ENCODE data around the gene MAPKAP1.

The MAPKAP1 gene

GRCh38 chr9:125398243-125398642, 308.8 kb downstream of the MAPKAP1 start:
- TF ChIP-seq, protein P1, sequence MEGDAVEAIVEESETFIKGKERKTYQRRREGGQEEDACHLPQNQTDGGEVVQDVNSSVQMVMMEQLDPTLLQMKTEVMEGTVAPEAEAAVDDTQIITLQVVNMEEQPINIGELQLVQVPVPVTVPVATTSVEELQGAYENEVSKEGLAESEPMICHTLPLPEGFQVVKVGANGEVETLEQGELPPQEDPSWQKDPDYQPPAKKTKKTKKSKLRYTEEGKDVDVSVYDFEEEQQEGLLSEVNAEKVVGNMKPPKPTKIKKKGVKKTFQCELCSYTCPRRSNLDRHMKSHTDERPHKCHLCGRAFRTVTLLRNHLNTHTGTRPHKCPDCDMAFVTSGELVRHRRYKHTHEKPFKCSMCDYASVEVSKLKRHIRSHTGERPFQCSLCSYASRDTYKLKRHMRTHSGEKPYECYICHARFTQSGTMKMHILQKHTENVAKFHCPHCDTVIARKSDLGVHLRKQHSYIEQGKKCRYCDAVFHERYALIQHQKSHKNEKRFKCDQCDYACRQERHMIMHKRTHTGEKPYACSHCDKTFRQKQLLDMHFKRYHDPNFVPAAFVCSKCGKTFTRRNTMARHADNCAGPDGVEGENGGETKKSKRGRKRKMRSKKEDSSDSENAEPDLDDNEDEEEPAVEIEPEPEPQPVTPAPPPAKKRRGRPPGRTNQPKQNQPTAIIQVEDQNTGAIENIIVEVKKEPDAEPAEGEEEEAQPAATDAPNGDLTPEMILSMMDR (IDR thresholded peaks at IDR 0.05), result no peak
- no peaks in the 10 kb centered on the region for H3K27me3 ChIP-seq (ENCODE audit: control insufficient read depth, insufficient read depth, low read length)
- no peak overlapping the region for H3K4me2 ChIP-seq (ENCODE audit: low read length)
- no peaks in the 10 kb centered on the region for H3K9me3 ChIP-seq (ENCODE audit: control insufficient read depth, low read length)
- H3K9ac ChIP-seq, result no peak overlapping the region
- no peak overlapping the region for H3K27ac ChIP-seq
- no peaks in the 10 kb centered on the region for H3K79me2 ChIP-seq
- H3K4me1 ChIP-seq, result no peaks in the 10 kb centered on the region
- no peaks in the 10 kb centered on the region for H3K36me3 ChIP-seq (ENCODE audit: control insufficient read depth, insufficient read depth, low read length)
- H2AFZ ChIP-seq, result no peak overlapping the region
- H3K4me3 ChIP-seq (ENCODE audit: low read depth, low read length), result no peak overlapping the region

DNA sequence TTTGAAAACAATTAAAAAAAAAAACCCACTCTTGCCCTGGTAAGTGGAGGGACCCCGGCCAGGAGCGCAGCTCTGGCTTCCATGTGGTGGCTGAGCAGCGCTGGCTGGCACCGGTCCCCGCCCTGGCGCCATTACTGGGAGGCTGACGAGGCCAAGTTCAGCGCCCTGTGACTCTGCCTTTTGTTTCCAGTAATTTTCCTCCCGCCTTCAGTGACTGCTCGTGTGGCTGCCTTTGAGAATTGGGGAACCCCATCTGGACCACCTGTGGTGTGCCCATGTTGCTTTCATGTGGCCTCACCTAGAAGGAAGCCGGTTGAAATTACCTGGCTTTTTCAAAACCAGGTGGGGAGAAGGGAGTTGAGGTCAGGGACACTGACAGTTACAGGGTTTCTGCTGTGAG, 309.3 kb downstream of the MAPKAP1 start:
- no peaks in the 10 kb centered on the region for H3K9me3 ChIP-seq (ENCODE audit: control insufficient read depth, low read length)
- no peak overlapping the region for H3K27ac ChIP-seq
- no peak overlapping the region for H3K9ac ChIP-seq
- no peaks in the 10 kb centered on the region for H3K36me3 ChIP-seq (ENCODE audit: control insufficient read depth, insufficient read depth, low read length)
- no peaks in the 10 kb centered on the region for H3K4me1 ChIP-seq
- no peak overlapping the region for H2AFZ ChIP-seq
- H3K27me3 ChIP-seq (ENCODE audit: control insufficient read depth, insufficient read depth, low read length), result no peaks in the 10 kb centered on the region
- H3K79me2 ChIP-seq, result no peaks in the 10 kb centered on the region
- no peak overlapping the region for H3K4me3 ChIP-seq (ENCODE audit: low read depth, low read length)
- TF ChIP-seq, protein P1 (IDR thresholded peaks at IDR 0.05), result no peak
- no peak overlapping the region for H3K4me2 ChIP-seq (ENCODE audit: low read length)

GRCh38 chr9:125396799-125397198, 310.2 kb downstream of the MAPKAP1 start:
- no peaks in the 10 kb centered on the region for H3K27me3 ChIP-seq (ENCODE audit: control insufficient read depth, insufficient read depth, low read length)
- H3K9ac ChIP-seq, result no peak overlapping the region
- H3K36me3 ChIP-seq (ENCODE audit: control insufficient read depth, insufficient read depth, low read length), result no peaks in the 10 kb centered on the region
- H3K4me2 ChIP-seq (ENCODE audit: low read length), result no peak overlapping the region
- no peak overlapping the region for H3K27ac ChIP-seq
- no peaks in the 10 kb centered on the region for H3K4me1 ChIP-seq
- TF ChIP-seq, protein P1 (IDR thresholded peaks at IDR 0.05), result no peak
- no peak overlapping the region for H3K4me3 ChIP-seq (ENCODE audit: low read depth, low read length)
- no peak overlapping the region for H2AFZ ChIP-seq
- no peaks in the 10 kb centered on the region for H3K79me2 ChIP-seq
- H3K9me3 ChIP-seq (ENCODE audit: control insufficient read depth, low read length), result no peaks in the 10 kb centered on the region

- no peaks in the 10 kb centered on the region for H3K27me3 ChIP-seq (ENCODE audit: control insufficient read depth, insufficient read depth, low read length)
- no peak overlapping the region for H3K9ac ChIP-seq
- no peaks in the 10 kb centered on the region for H3K36me3 ChIP-seq (ENCODE audit: control insufficient read depth, insufficient read depth, low read length)
- no peak overlapping the region for H3K4me3 ChIP-seq (ENCODE audit: low read depth, low read length)
- no peak overlapping the region for H2AFZ ChIP-seq
- no peaks in the 10 kb centered on the region for H3K79me2 ChIP-seq
- H3K4me1 ChIP-seq, result no peaks in the 10 kb centered on the region
- no peak overlapping the region for H3K27ac ChIP-seq
- H3K9me3 ChIP-seq (ENCODE audit: control insufficient read depth, low read length), result no peaks in the 10 kb centered on the region
- H3K4me2 ChIP-seq (ENCODE audit: low read length), result no peak overlapping the region
- TF ChIP-seq, protein P1 (IDR thresholded peaks at IDR 0.05), result no peak
These were observed 313.6 kb downstream of the MAPKAP1 start for GRCh38 chr9:125393426-125393825.

DNA sequence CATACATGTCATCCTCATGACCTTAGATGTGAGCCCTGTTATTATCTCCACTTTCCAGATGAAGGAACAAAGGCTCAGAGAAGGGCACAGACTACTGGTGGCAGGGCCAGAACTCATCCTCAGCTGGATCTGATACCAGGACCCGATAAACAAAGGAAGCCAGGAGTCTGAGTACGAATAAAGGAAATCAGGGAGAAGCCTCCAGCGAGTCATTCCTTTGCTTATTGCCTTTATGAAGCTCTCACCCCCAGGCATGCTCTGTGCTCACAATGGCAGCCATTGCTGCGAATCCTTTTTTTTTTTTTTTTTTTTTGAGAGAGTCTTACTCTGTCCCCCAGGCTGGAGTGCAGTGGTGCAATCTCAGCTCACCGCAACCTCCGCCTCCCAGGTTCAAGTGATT, 315.3 kb downstream of the MAPKAP1 start:
- H3K9me3 ChIP-seq (ENCODE audit: control insufficient read depth, low read length), result no peaks in the 10 kb centered on the region
- no peak overlapping the region for H2AFZ ChIP-seq
- H3K79me2 ChIP-seq, result no peaks in the 10 kb centered on the region
- H3K27me3 ChIP-seq (ENCODE audit: control insufficient read depth, insufficient read depth, low read length), result no peaks in the 10 kb centered on the region
- H3K4me1 ChIP-seq, result no peaks in the 10 kb centered on the region
- H3K36me3 ChIP-seq (ENCODE audit: control insufficient read depth, insufficient read depth, low read length), result no peaks in the 10 kb centered on the region
- TF ChIP-seq, protein P1 (IDR thresholded peaks at IDR 0.05), result no peak
- no peak overlapping the region for H3K9ac ChIP-seq
- no peak overlapping the region for H3K4me3 ChIP-seq (ENCODE audit: low read depth, low read length)
- no peak overlapping the region for H3K27ac ChIP-seq
- no peak overlapping the region for H3K4me2 ChIP-seq (ENCODE audit: low read length)

Data from parathyroid adenoma (tissue), 2 donors.